A549 (cell line): ENCODE measurements around the gene P3H2. TPM values are rescaled to one million over a fixed set of nuclear protein-coding genes. Genes with fewer than 3 reads are reported as not detected.
A peak's percentile ranks its signal among the peaks of the same experiment; 100 is the strongest.

Source experiments
- ATAC-seq, 2 experiments: fragments of 200-7000 bp in 1 of 2; fragments of >200 bp in 1 of 2; cut with Nextera tagmentation in 1 of 2; cut with Tn5 transposase in 1 of 2; 3 replicates each; pipeline versions ENCODE4 v1.8.0 to v1.9.1; 2018 to 2020; ENCODE audit warnings: mild to moderate bottlenecking in 1 of 2, moderate library complexity in 1 of 2
- CTCF ChIA-PET: fragments of 300-600 bp; sonication (Branson Sonifier 250); formaldehyde crosslinking; extraction: SDS; loops from one replicate; lab custom pipeline; 2021; ENCODE audit warnings: antibody characterized with exemption, inconsistent platforms; lab: Yijun Ruan, JAX
- POLR2A ChIA-PET: fragments of 350-600 bp; formaldehyde crosslinking; extraction: SDS; loops from one replicate; lab custom pipeline; 2021; ENCODE audit warnings: antibody characterized with exemption, inconsistent platforms; lab: Yijun Ruan, JAX
- DNase-seq, 2 experiments: peaks; one replicate each; pipeline versions ENCODE4 v3.0.0 to v3.0.0-alpha.2; 2011 to 2016; ENCODE audit warnings: low read depth in 1 of 2, low spot score in 1 of 2
- FAIRE-seq: peaks from 2 replicates; lab custom pipeline; 2011; peaks lifted over from hg19 to GRCh38; lab: Jason Lieb, UNC
- H3K27ac ChIP-seq, 2 experiments: fragments of >200 bp; sonication (Bioruptor Twin); formaldehyde crosslinking; 3 replicates each; pipeline ENCODE4 v1.5.1; 2016 to 2017
- H3K4me1 ChIP-seq: fragments of >200 bp; sonication (Bioruptor Twin); formaldehyde crosslinking; 3 replicates; pipeline ENCODE4 v1.6.1; 2016
- H3K4me2 ChIP-seq: fragments of >200 bp; sonication (Bioruptor Twin); formaldehyde crosslinking; 3 replicates; pipeline ENCODE4 v1.6.1; 2016
- H3K4me3 ChIP-seq: fragments of >200 bp; sonication (Bioruptor Twin); formaldehyde crosslinking; 3 replicates; pipeline ENCODE4 v1.5.1; 2016
- H3K9me3 ChIP-seq: fragments of >200 bp; sonication (Bioruptor Twin); formaldehyde crosslinking; 3 replicates; pipeline ENCODE4 v1.6.1; 2016
- CBX2 ChIP-seq: fragments of 200-600 bp; sonication (generic); IDR thresholded peaks from 2 replicates; pipeline ENCODE4 v1.6.1; 2016; ENCODE audit warnings: low read depth, mild to moderate bottlenecking, borderline replicate concordance
- CHD2 ChIP-seq: fragments of 150-350 bp; IDR thresholded peaks from 2 replicates; pipeline ENCODE4 v1.6.1; 2014; ENCODE audit warnings: low read length; ENCODE audit not compliant: partially characterized antibody
- EHF ChIP-seq: fragments of 250-450 bp; sonication (Bioruptor Pico); IDR thresholded peaks from 2 replicates; pipeline ENCODE4 v1.5.0; 2020; ENCODE audit warnings: mild to moderate bottlenecking
- FOXS1 ChIP-seq: fragments of 250-450 bp; sonication (Bioruptor Pico); IDR thresholded peaks from 2 replicates; pipeline ENCODE4 v1.5.0; 2020; ENCODE audit warnings: mild to moderate bottlenecking, moderate library complexity
- GATA3 ChIP-seq: IDR thresholded peaks from 2 replicates; pipeline ENCODE4 v1.6.1; 2012; ENCODE audit warnings: borderline replicate concordance
- HDAC2 ChIP-seq: fragments of 200-600 bp; sonication (generic); IDR thresholded peaks from 2 replicates; pipeline ENCODE4 v1.6.1; 2016
- HEYL ChIP-seq: fragments of 250-450 bp; sonication (Bioruptor Pico); IDR thresholded peaks from 2 replicates; pipeline ENCODE4 v1.8.0; 2021; ENCODE audit warnings: mild to moderate bottlenecking, moderate library complexity
- HOXB13 ChIP-seq: fragments of 250-450 bp; sonication (Bioruptor Pico); IDR thresholded peaks from 2 replicates; pipeline ENCODE4 v1.5.0; 2020; ENCODE audit warnings: low read depth, mild to moderate bottlenecking, moderate library complexity
- JUN ChIP-seq, 2 experiments: fragments of >200 bp; sonication (Bioruptor Twin); formaldehyde crosslinking; IDR thresholded peaks; 2 replicates in 1 of 2; 3 replicates in 1 of 2; pipeline ENCODE4 v1.6.1; 2016 to 2017
- KDM5A ChIP-seq: fragments of 200-600 bp; sonication (generic); IDR thresholded peaks from 2 replicates; pipeline ENCODE4 v1.6.1; 2016; ENCODE audit warnings: antibody characterized with exemption, mild to moderate bottlenecking
- MAZ ChIP-seq: fragments of 150-350 bp; IDR thresholded peaks from 2 replicates; pipeline ENCODE4 v1.6.1; 2014; ENCODE audit warnings: antibody characterized with exemption, low read depth, low read length, borderline replicate concordance
- MYC ChIP-seq: IDR thresholded peaks from 2 replicates; pipeline ENCODE4 v1.6.1; 2012; ENCODE audit warnings: mild to moderate bottlenecking, inconsistent platforms, low read length, improper control_type of control experiment, borderline replicate concordance
- NPAS2 ChIP-seq: fragments of 250-450 bp; sonication (Bioruptor Pico); IDR thresholded peaks from 2 replicates; pipeline ENCODE4 v1.8.0; 2022; ENCODE audit warnings: mild to moderate bottlenecking, moderate library complexity, borderline replicate concordance
- NR3C1 ChIP-seq: fragments of >200 bp; sonication (Bioruptor Twin); formaldehyde crosslinking; IDR thresholded peaks from 3 replicates; pipeline ENCODE4 v1.6.1; 2017
- PHF8 ChIP-seq: fragments of 200-600 bp; sonication (generic); IDR thresholded peaks from 2 replicates; pipeline ENCODE4 v1.6.1; 2016; ENCODE audit warnings: low read depth, mild to moderate bottlenecking, antibody characterized with exemption, moderate library complexity, borderline replicate concordance
- POLR2A ChIP-seq: IDR thresholded peaks from 2 replicates; pipeline ENCODE4 v1.6.1; 2012; ENCODE audit warnings: mild to moderate bottlenecking, low read length
- RCOR1 ChIP-seq: fragments of 150-350 bp; IDR thresholded peaks from 2 replicates; pipeline ENCODE4 v1.6.1; 2014; ENCODE audit warnings: antibody characterized with exemption, low read length, low read depth
- RNF2 ChIP-seq: fragments of 200-600 bp; sonication (generic); IDR thresholded peaks from 2 replicates; pipeline ENCODE4 v1.6.1; 2016; ENCODE audit warnings: low read depth, mild to moderate bottlenecking, antibody characterized with exemption, moderate library complexity, borderline replicate concordance
- ZFP36 ChIP-seq: fragments of 450-650 bp; IDR thresholded peaks from 2 replicates; pipeline ENCODE4 v1.6.1; 2014; ENCODE audit warnings: borderline replicate concordance; ENCODE audit not compliant: partially characterized antibody
- WGBS: methylation state at CpG from one replicate; pipeline ENCODE4 v1.1.6; 2017; ENCODE audit errors: missing lambda C conversion rate; 5-methylcytosine and 5-hydroxymethylcytosine counted together
- polyA plus RNA-seq, 4 experiments: library from polyadenylated mRNA; depleted of rRNA in 3 of 4; stranded (reverse); fragments of >200 nt; fragmentation: RNase III in 1 of 4; extraction: RNeasy Plus Mini Kit Qiagen cat#74134 plus additional on column Dnase treatment in 1 of 4; gene quantifications; 2 replicates in 3 of 4; 3 replicates in 1 of 4; pipeline ENCODE4 v1.2.3, GENCODE V29; 2011 to 2017
- TF ChIP-seq, protein P1 (sequence below): fragments of >200 bp; sonication (Bioruptor Twin); formaldehyde crosslinking; IDR thresholded peaks from 3 replicates; pipeline ENCODE4 v1.6.1; 2016
- TF ChIP-seq, protein P2 (sequence below): fragments of 250-450 bp; sonication (Bioruptor Pico); IDR thresholded peaks from 2 replicates; pipeline ENCODE4 v1.5.0; 2021; ENCODE audit warnings: mild to moderate bottlenecking, moderate library complexity, borderline replicate concordance
- TF ChIP-seq, protein P3 (sequence below): fragments of >200 bp; sonication (Bioruptor Twin); formaldehyde crosslinking; IDR thresholded peaks from 3 replicates; pipeline ENCODE4 v1.5.1; 2016

The P3H2 gene
- polyA plus RNA-seq, 2 of the 4 experiments (the other 2 are of a cell fraction) = 56.6 to 72.5 TPM

DNA sequence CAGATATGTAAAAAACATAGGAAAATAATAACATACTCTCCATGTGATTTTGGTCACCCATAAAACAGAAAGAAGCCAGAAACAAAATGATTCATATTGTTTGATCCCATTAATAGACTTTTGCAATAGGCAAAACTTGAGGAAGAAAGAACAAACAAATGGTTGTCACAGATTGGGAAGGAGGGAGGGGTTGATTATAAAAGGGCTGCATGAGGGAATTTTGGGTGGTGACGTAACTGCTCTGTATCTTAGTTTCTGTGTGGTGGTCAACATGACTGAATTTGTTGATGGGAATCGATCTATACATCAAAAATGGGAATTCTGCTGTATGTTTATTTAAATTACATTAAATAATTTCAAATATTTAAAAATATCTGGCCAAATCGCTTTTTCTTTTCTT is 86.3 kb downstream of the P3H2 start:
- H3K4me1 ChIP-seq = peaks cover 39% of the 10 kb centered on the region
- no peak overlapping the region for H3K4me3 ChIP-seq
- WGBS = 94% methylated on average over 3 of the region's 3 CpGs
- H3K4me2 ChIP-seq = no peak overlapping the region
- POLR2A ChIA-PET = no interaction called here
- no peak for FAIRE-seq
- H3K9me3 ChIP-seq = no peaks in the 10 kb centered on the region
- no peak for ATAC-seq
- CTCF ChIA-PET = no interaction called here
- no peak for TF ChIP-seq EHF
- no peak for TF ChIP-seq HOXB13
- TF ChIP-seq KDM5A = no peak
- TF ChIP-seq HDAC2 = no peak
- TF ChIP-seq NR3C1 = no peak
- TF ChIP-seq, protein P1, sequence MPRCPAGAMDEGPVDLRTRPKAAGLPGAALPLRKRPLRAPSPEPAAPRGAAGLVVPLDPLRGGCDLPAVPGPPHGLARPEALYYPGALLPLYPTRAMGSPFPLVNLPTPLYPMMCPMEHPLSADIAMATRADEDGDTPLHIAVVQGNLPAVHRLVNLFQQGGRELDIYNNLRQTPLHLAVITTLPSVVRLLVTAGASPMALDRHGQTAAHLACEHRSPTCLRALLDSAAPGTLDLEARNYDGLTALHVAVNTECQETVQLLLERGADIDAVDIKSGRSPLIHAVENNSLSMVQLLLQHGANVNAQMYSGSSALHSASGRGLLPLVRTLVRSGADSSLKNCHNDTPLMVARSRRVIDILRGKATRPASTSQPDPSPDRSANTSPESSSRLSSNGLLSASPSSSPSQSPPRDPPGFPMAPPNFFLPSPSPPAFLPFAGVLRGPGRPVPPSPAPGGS = no peak
- TF ChIP-seq POLR2A = no peak
- TF ChIP-seq ZFP36 = no peak
- no peak for TF ChIP-seq RCOR1
- no peak for TF ChIP-seq GATA3
- no peak for TF ChIP-seq MAZ
- no peak for TF ChIP-seq CHD2
- TF ChIP-seq, protein P2, sequence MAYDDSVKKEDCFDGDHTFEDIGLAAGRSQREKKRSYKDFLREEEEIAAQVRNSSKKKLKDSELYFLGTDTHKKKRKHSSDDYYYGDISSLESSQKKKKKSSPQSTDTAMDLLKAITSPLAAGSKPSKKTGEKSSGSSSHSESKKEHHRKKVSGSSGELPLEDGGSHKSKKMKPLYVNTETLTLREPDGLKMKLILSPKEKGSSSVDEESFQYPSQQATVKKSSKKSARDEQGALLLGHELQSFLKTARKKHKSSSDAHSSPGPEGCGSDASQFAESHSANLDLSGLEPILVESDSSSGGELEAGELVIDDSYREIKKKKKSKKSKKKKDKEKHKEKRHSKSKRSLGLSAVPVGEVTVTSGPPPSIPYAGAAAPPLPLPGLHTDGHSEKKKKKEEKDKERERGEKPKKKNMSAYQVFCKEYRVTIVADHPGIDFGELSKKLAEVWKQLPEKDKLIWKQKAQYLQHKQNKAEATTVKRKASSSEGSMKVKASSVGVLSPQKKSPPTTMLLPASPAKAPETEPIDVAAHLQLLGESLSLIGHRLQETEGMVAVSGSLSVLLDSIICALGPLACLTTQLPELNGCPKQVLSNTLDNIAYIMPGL (CRISPR knock-in tag) = no peak
- TF ChIP-seq RNF2 = no peak
- no peak for TF ChIP-seq FOXS1 (CRISPR knock-in tag)
- TF ChIP-seq MYC = no peak
- TF ChIP-seq CBX2 = no peak
- TF ChIP-seq, protein P3, sequence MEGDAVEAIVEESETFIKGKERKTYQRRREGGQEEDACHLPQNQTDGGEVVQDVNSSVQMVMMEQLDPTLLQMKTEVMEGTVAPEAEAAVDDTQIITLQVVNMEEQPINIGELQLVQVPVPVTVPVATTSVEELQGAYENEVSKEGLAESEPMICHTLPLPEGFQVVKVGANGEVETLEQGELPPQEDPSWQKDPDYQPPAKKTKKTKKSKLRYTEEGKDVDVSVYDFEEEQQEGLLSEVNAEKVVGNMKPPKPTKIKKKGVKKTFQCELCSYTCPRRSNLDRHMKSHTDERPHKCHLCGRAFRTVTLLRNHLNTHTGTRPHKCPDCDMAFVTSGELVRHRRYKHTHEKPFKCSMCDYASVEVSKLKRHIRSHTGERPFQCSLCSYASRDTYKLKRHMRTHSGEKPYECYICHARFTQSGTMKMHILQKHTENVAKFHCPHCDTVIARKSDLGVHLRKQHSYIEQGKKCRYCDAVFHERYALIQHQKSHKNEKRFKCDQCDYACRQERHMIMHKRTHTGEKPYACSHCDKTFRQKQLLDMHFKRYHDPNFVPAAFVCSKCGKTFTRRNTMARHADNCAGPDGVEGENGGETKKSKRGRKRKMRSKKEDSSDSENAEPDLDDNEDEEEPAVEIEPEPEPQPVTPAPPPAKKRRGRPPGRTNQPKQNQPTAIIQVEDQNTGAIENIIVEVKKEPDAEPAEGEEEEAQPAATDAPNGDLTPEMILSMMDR = no peak
- DNase-seq = no peak
- no peak overlapping the region for H3K27ac ChIP-seq

DNA sequence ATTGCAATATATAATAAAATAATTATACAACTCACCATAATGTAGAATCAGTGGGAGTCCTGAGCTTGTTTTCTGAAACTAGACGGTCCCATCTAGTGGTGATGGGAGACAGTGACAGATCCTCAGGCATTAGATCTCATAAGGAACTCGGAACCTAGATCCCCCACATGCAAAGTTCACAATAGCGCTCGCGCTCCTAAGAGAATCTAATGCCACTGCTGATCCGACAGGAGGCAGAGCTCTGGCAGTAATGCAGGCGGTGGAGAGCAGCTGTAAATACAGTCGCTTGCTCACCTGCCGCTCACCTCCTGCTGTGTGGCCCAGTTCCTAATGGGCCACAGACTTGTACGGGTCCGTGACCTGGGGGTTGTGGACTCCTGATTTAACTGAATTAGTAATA is 87.8 kb downstream of the P3H2 start:
- ATAC-seq (no peak), DNase-seq (no peak), FAIRE-seq (no peak)
- H3K4me3 ChIP-seq = no peak overlapping the region
- peaks cover 38% of the 10 kb centered on the region for H3K4me1 ChIP-seq
- no peak overlapping the region for H3K4me2 ChIP-seq
- WGBS = 79% methylated on average over 11 of the region's 11 CpGs
- ChIA-PET CTCF (interaction anchor here (1.0 to 1.1 kb wide), 2 partner anchors 25 to 65 kb away, joined by 3 to 4 read pairs; no protein-coding TSS in a partner anchor), POLR2A (no interaction called here)
- H3K9me3 ChIP-seq = no peaks in the 10 kb centered on the region
- no peak for TF ChIP-seq JUN (IDR thresholded peaks at IDR 0.05)
- no peak for TF ChIP-seq HEYL (CRISPR knock-in tag)
- no peak for TF ChIP-seq NPAS2 (CRISPR knock-in tag)
- no peak for TF ChIP-seq PHF8
- H3K27ac ChIP-seq = peak overlapping the region; percentile 76 to 89; a peak in 4 of 6 replicates
